Measurements from ENCODE around the gene MNX1. TPM values are rescaled to one million over a fixed set of nuclear protein-coding genes. Genes with fewer than 3 reads are reported as not detected.

The MNX1 gene
- total and polyA plus RNA-seq, 4 donors = 0.38 TPM; not detected in 3

DNA sequence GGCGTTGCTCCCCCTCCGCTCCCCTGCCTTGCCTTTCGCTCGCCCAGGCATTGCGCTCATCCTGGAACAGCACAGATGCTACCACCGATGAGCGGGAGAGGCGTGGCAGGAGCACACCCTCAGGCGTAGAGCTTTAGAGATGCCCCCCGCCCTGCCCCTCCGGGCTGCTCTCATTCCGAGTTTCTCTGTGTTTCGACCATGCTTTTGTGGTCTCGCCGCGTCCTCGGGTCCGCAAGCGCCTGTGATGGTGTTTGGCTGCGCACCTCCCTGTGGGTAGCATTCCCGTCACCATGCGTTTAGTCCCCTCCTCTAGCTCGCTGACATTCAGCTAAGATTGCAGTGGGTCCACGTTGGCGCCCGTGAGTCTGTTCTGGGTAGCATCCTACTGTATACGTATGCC, 42.3 kb downstream of the MNX1 start:
- H3K4me3 ChIP-seq (ENCODE audit: low read length in 2 of 2) = no peak overlapping the region
- peaks cover 7 to 8% of the 10 kb centered on the region in 2 donors for H3K36me3 ChIP-seq (ENCODE audit: control insufficient read depth in 1 of 2, insufficient read depth in 2 of 2, low read length in 1 of 2)
- no peaks in the 10 kb centered on the region for H3K4me1 ChIP-seq (ENCODE audit: control insufficient read depth in 1 of 2, insufficient read depth in 2 of 2, low read length in 2 of 2)
- no peak for DNase-seq
- H3K27me3 ChIP-seq (ENCODE audit: control insufficient read depth in 1 of 2, insufficient read depth in 2 of 2, low read length in 1 of 2) = no peaks in the 10 kb centered on the region
- no peaks in the 10 kb centered on the region for H3K9me3 ChIP-seq (ENCODE audit: control insufficient read depth, low read length)
- ATAC-seq (ENCODE audit: low FRiP score) = no peak
- no peak overlapping the region for H3K27ac ChIP-seq (ENCODE audit: low read depth in 1 of 2, low read length in 2 of 2)
- intact Hi-C loops (cut with DNase I) = loop anchor here in 1 of 2 donors (5.0 kb wide), 1 partner anchor 304 kb away; no protein-coding TSS in a partner anchor
- WGBS, 2 donors = 92 to 95% methylated on average over 27 of the region's 27 CpGs

- Histone ChIP-seq H3K4me1 (ENCODE audit: control insufficient read depth in 1 of 2, insufficient read depth in 2 of 2, low read length in 2 of 2) (no peaks in the 10 kb centered on the region), H3K4me3 (ENCODE audit: low read length in 2 of 2) (no peak overlapping the region), H3K27ac (ENCODE audit: low read depth in 1 of 2, low read length in 2 of 2) (no peak overlapping the region), H3K36me3 (ENCODE audit: control insufficient read depth in 1 of 2, insufficient read depth in 2 of 2, low read length in 1 of 2) (peaks cover 8 to 11% of the 10 kb centered on the region in 2 donors), H3K9me3 (ENCODE audit: control insufficient read depth, low read length) (no peaks in the 10 kb centered on the region), H3K27me3 (ENCODE audit: control insufficient read depth in 1 of 2, insufficient read depth in 2 of 2, low read length in 1 of 2) (no peaks in the 10 kb centered on the region)
- intact Hi-C loops (cut with DNase I) = loop anchor here in 1 of 2 donors (5.0 kb wide), 1 partner anchor 306 kb away; no protein-coding TSS in a partner anchor
- 92 to 93% methylated on average over 8 of the region's 8 CpGs for WGBS, 2 donors
- DNase-seq (no peak), ATAC-seq (ENCODE audit: low FRiP score) (no peak)
Measured at GRCh38 chr7:156966387-156966786, 44.1 kb downstream of the MNX1 start.

GRCh38 chr7:156964971-156965370, 45.5 kb downstream of the MNX1 start:
- intact Hi-C loops (cut with DNase I) = loop anchor here in 1 of 2 donors (5.0 kb wide), 1 partner anchor 307 kb away; no protein-coding TSS in a partner anchor
- WGBS, 2 donors = 93% methylated on average over 11 of the region's 11 CpGs

DNA sequence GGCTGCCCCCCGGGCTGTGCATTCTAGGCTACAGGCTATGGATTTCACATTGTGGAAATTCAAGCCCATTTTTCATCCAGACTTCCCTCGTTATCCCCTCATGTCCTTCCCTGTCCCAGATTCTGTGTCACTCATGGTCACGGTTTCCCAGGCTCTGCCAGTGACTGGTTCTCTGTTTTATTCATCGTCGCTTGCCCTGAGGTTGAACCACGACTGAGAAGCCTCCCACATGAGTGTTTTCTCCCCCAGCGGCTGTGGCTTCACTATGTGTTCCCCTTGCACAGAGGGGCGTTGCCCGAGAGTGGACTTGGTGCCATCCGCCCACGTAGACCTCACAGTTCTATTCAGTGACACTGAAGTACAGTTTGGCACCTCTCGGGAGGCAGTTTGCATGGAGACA, 47.0 kb downstream of the MNX1 start:
- 89 to 92% methylated on average over 12 of the region's 12 CpGs for WGBS, 2 donors
- Histone ChIP-seq H3K4me3 (ENCODE audit: low read length in 2 of 2) (no peak overlapping the region), H3K4me1 (ENCODE audit: control insufficient read depth in 1 of 2, insufficient read depth in 2 of 2, low read length in 2 of 2) (no peaks in the 10 kb centered on the region), H3K27me3 (ENCODE audit: control insufficient read depth in 1 of 2, insufficient read depth in 2 of 2, low read length in 1 of 2) (no peaks in the 10 kb centered on the region), H3K9me3 (ENCODE audit: control insufficient read depth, low read length) (no peaks in the 10 kb centered on the region), H3K27ac (ENCODE audit: low read depth in 1 of 2, low read length in 2 of 2) (no peak overlapping the region), H3K36me3 (ENCODE audit: control insufficient read depth in 1 of 2, insufficient read depth in 2 of 2, low read length in 1 of 2) (peaks cover 8 to 13% of the 10 kb centered on the region in 2 donors)
- DNase-seq = no peak
- no peak for ATAC-seq (ENCODE audit: low FRiP score)
- intact Hi-C loops (cut with DNase I) = no loop called here

More at GRCh38 chr7:156964971-156965370, 45.5 kb downstream of the MNX1 start:
- Histone ChIP-seq H3K9me3 (ENCODE audit: control insufficient read depth, low read length) (no peaks in the 10 kb centered on the region), H3K4me3 (ENCODE audit: low read length in 2 of 2) (no peak overlapping the region), H3K4me1 (ENCODE audit: control insufficient read depth in 1 of 2, insufficient read depth in 2 of 2, low read length in 2 of 2) (no peaks in the 10 kb centered on the region), H3K27me3 (ENCODE audit: control insufficient read depth in 1 of 2, insufficient read depth in 2 of 2, low read length in 1 of 2) (no peaks in the 10 kb centered on the region), H3K27ac (ENCODE audit: low read depth in 1 of 2, low read length in 2 of 2) (no peak overlapping the region), H3K36me3 (ENCODE audit: control insufficient read depth in 1 of 2, insufficient read depth in 2 of 2, low read length in 1 of 2) (peaks cover 8 to 11% of the 10 kb centered on the region in 2 donors)
- ATAC-seq (ENCODE audit: low FRiP score) (no peak), DNase-seq (no peak)

DNA sequence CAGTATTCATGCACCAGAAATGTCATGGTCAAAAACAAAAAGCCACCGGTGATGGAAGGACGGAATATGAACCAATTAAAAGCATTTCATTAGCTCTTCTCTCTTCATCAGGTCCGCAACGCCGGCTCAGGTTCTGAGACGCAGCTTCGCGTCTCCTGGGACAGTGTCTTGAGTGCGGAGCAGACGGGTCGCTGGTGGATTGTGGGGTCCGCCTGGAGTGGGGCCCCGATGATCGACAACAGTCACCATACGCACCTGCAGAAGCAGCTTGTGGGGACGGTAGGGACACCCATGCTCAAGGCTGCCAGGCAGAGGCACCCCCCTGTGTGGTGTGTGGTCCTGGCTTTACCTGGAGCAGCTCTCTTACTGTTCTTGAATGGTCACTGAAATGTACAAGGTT, 47.6 kb downstream of the MNX1 start:
- no peaks in the 10 kb centered on the region for H3K9me3 ChIP-seq (ENCODE audit: control insufficient read depth, low read length)
- ATAC-seq (ENCODE audit: low FRiP score) = no peak
- H3K36me3 ChIP-seq (ENCODE audit: control insufficient read depth in 1 of 2, insufficient read depth in 2 of 2, low read length in 1 of 2) = peaks cover 8 to 17% of the 10 kb centered on the region in 2 donors
- H3K27ac ChIP-seq (ENCODE audit: low read depth in 1 of 2, low read length in 2 of 2) = no peak overlapping the region
- H3K4me3 ChIP-seq (ENCODE audit: low read length in 2 of 2) = no peak overlapping the region
- 95 to 96% methylated on average over 16 of the region's 16 CpGs for WGBS, 2 donors
- intact Hi-C loops (cut with DNase I) = no loop called here
- DNase-seq = no peak
- H3K27me3 ChIP-seq (ENCODE audit: control insufficient read depth in 1 of 2, insufficient read depth in 2 of 2, low read length in 1 of 2) = no peaks in the 10 kb centered on the region
- H3K4me1 ChIP-seq (ENCODE audit: control insufficient read depth in 1 of 2, insufficient read depth in 2 of 2, low read length in 2 of 2) = no peaks in the 10 kb centered on the region

GRCh38 chr7:156962145-156962544, 48.3 kb downstream of the MNX1 start:
- H3K27me3 ChIP-seq (ENCODE audit: control insufficient read depth in 1 of 2, insufficient read depth in 2 of 2, low read length in 1 of 2) = no peaks in the 10 kb centered on the region
- H3K4me1 ChIP-seq (ENCODE audit: control insufficient read depth in 1 of 2, insufficient read depth in 2 of 2, low read length in 2 of 2) = no peaks in the 10 kb centered on the region
- ATAC-seq (ENCODE audit: low FRiP score) = no peak
- intact Hi-C loops (cut with DNase I) = no loop called here
- WGBS, 2 donors = 94 to 95% methylated on average over 18 of the region's 18 CpGs
- no peak for DNase-seq
- no peaks in the 10 kb centered on the region for H3K9me3 ChIP-seq (ENCODE audit: control insufficient read depth, low read length)
- no peak overlapping the region for H3K4me3 ChIP-seq (ENCODE audit: low read length in 2 of 2)
- H3K27ac ChIP-seq (ENCODE audit: low read depth in 1 of 2, low read length in 2 of 2) = no peak overlapping the region
- H3K36me3 ChIP-seq (ENCODE audit: control insufficient read depth in 1 of 2, insufficient read depth in 2 of 2, low read length in 1 of 2) = peaks cover 8 to 17% of the 10 kb centered on the region in 2 donors

GRCh38 chr7:156956727-156957126, 53.7 kb downstream of the MNX1 start:
- Histone ChIP-seq H3K27me3 (ENCODE audit: control insufficient read depth in 1 of 2, insufficient read depth in 2 of 2, low read length in 1 of 2) (no peaks in the 10 kb centered on the region), H3K9me3 (ENCODE audit: control insufficient read depth, low read length) (no peaks in the 10 kb centered on the region), H3K4me3 (ENCODE audit: low read length in 2 of 2) (no peak overlapping the region), H3K4me1 (ENCODE audit: control insufficient read depth in 1 of 2, insufficient read depth in 2 of 2, low read length in 2 of 2) (no peaks in the 10 kb centered on the region), H3K36me3 (ENCODE audit: control insufficient read depth in 1 of 2, insufficient read depth in 2 of 2, low read length in 1 of 2) (peaks cover 6 to 12% of the 10 kb centered on the region in 2 donors), H3K27ac (ENCODE audit: low read depth in 1 of 2, low read length in 2 of 2) (no peak overlapping the region)
- intact Hi-C loops (cut with DNase I) = no loop called here
- no peak for ATAC-seq (ENCODE audit: low FRiP score)
- 96 to 98% methylated on average over 2 of the region's 2 CpGs for WGBS, 2 donors
- DNase-seq = no peak

GRCh38 chr7:156954941-156955340, 55.5 kb downstream of the MNX1 start:
- H3K4me1 ChIP-seq (ENCODE audit: control insufficient read depth in 1 of 2, insufficient read depth in 2 of 2, low read length in 2 of 2) = peaks cover 2 to 8% of the 10 kb centered on the region in 2 donors
- intact Hi-C loops (cut with DNase I) = no loop called here
- no peaks in the 10 kb centered on the region for H3K9me3 ChIP-seq (ENCODE audit: control insufficient read depth, low read length)
- H3K4me3 ChIP-seq (ENCODE audit: low read length in 2 of 2) = no peak overlapping the region
- no peaks in the 10 kb centered on the region for H3K27me3 ChIP-seq (ENCODE audit: control insufficient read depth in 1 of 2, insufficient read depth in 2 of 2, low read length in 1 of 2)
- WGBS, 2 donors = 89 to 92% methylated on average over 2 of the region's 2 CpGs
- peaks cover 6 to 12% of the 10 kb centered on the region in 2 donors for H3K36me3 ChIP-seq (ENCODE audit: control insufficient read depth in 1 of 2, insufficient read depth in 2 of 2, low read length in 1 of 2)
- H3K27ac ChIP-seq (ENCODE audit: low read depth in 1 of 2, low read length in 2 of 2) = no peak overlapping the region
- ATAC-seq (ENCODE audit: low FRiP score) (no peak), DNase-seq (no peak)
